IMR-90 (cell line): Measurements from ENCODE around the gene ZNF534. TPM values are rescaled to one million over a fixed set of nuclear protein-coding genes. Genes with fewer than 3 reads are reported as not detected.
"Not testable (repeated sequence)": the region's sequence is repeated elsewhere in the genome, so short reads cannot be mapped to it uniquely, and the experiment has no call there.

Experiments
- ATAC-seq: fragments of 200-7000 bp; cut with Tn5 transposase; 2 replicates; pipeline ENCODE4 v1.9.1; 2020; ENCODE audit warnings: low read depth, mild to moderate bottlenecking, moderate library complexity
- BruUV-seq: library from RNA; stranded (reverse); fragments of 400-500 nt; replicated peaks from 2 replicates; lab custom pipeline; 2021; lab: Mats Ljungman, UMichigan
- CTCF ChIA-PET: fragments of 300-600 bp; formaldehyde crosslinking; extraction: SDS; loops from one replicate; lab custom pipeline; 2021; ENCODE audit warnings: antibody characterized with exemption; lab: Yijun Ruan, JAX
- POLR2A ChIA-PET: fragments of 300-600 bp; sonication (Branson Sonifier 250); formaldehyde crosslinking; loops from one replicate; lab custom pipeline; 2022; ENCODE audit warnings: antibody characterized with exemption; ENCODE audit not compliant: unreplicated experiment; lab: Charles Lee
- DNase-seq: peaks from one replicate; pipeline ENCODE4 v3.0.0; 2013
- H2AFZ ChIP-seq: replicated peaks from 2 replicates; pipeline ENCODE3; 2013; ENCODE audit warnings: low read length, mild to moderate bottlenecking; ENCODE audit not compliant: poor library complexity
- H2AK5ac ChIP-seq: 2 replicates; pipeline ENCODE4 v1.6.1; 2013; ENCODE audit warnings: low read depth, low read length, inconsistent platforms
- H2AK9ac ChIP-seq: replicated peaks from 2 replicates; pipeline ENCODE3; 2013; ENCODE audit warnings: mild to moderate bottlenecking, low read depth, low read length, moderate library complexity; ENCODE audit not compliant: poor library complexity
- H2BK120ac ChIP-seq: 2 replicates; pipeline ENCODE4 v1.6.1; 2013; ENCODE audit warnings: low read depth, low read length, inconsistent platforms
- H2BK15ac ChIP-seq: 3 replicates; pipeline ENCODE4 v1.6.1; 2013; ENCODE audit warnings: low read depth, low read length, inconsistent platforms
- H2BK20ac ChIP-seq: 2 replicates; pipeline ENCODE4 v1.6.1; 2013; ENCODE audit warnings: low read depth, mild to moderate bottlenecking, inconsistent platforms, low read length, moderate library complexity
- H2BK5ac ChIP-seq: 2 replicates; pipeline ENCODE4 v1.6.1; 2013; ENCODE audit warnings: mild to moderate bottlenecking, low read depth, low read length, inconsistent platforms; ENCODE audit not compliant: poor library complexity, severe bottlenecking
- H3K14ac ChIP-seq: replicated peaks from 2 replicates; pipeline ENCODE4 v1.6.1; 2013; ENCODE audit warnings: low read depth, low read length, inconsistent platforms
- H3K18ac ChIP-seq: 2 replicates; pipeline ENCODE4 v1.6.1; 2013; ENCODE audit warnings: low read depth, low read length, control low read depth
- H3K23ac ChIP-seq: 2 replicates; pipeline ENCODE4 v1.6.1; 2013; ENCODE audit warnings: low read depth, low read length, inconsistent platforms
- H3K27ac ChIP-seq: 2 replicates; pipeline ENCODE4 v1.5.1; 2013; ENCODE audit warnings: mild to moderate bottlenecking, control low read depth, low read length; ENCODE audit not compliant: insufficient read depth
- H3K27me3 ChIP-seq: 2 replicates; pipeline ENCODE4 v1.6.1; 2013; ENCODE audit warnings: low read length; ENCODE audit not compliant: control insufficient read depth, insufficient read depth
- H3K36me3 ChIP-seq: 2 replicates; pipeline ENCODE4 v1.6.1; 2013; ENCODE audit warnings: low read length, mixed read lengths; ENCODE audit not compliant: control insufficient read depth, insufficient read depth
- H3K4ac ChIP-seq: 2 replicates; pipeline ENCODE4 v1.6.1; 2013; ENCODE audit warnings: low read depth, low read length, inconsistent platforms
- H3K4me1 ChIP-seq: 2 replicates; pipeline ENCODE4 v1.6.1; 2013; ENCODE audit warnings: low read length, mixed read lengths; ENCODE audit not compliant: control insufficient read depth, insufficient read depth
- H3K4me2 ChIP-seq: 2 replicates; pipeline ENCODE4 v1.6.1; 2013; ENCODE audit warnings: low read depth, mild to moderate bottlenecking, control low read depth, low read length, moderate library complexity
- H3K4me3 ChIP-seq: 2 replicates; pipeline ENCODE4 v1.5.1; 2013; ENCODE audit warnings: low read depth, mild to moderate bottlenecking, control low read depth, low read length, moderate library complexity; ENCODE audit not compliant: insufficient read depth
- H3K56ac ChIP-seq: 2 replicates; pipeline ENCODE4 v1.6.1; 2013; ENCODE audit warnings: low read length, inconsistent platforms; ENCODE audit not compliant: insufficient read depth; ENCODE audit errors: extremely low read depth
- H3K79me1 ChIP-seq, 2 experiments: 2 replicates each; pipeline ENCODE4 v1.6.1; 2013; ENCODE audit warnings: low read length in 2 of 2, inconsistent platforms in 1 of 2, low read depth in 1 of 2
- H3K9ac ChIP-seq: 2 replicates; pipeline ENCODE4 v1.6.1; 2013; ENCODE audit warnings: low read depth, low read length, control low read depth
- H3K9me1 ChIP-seq: 2 replicates; pipeline ENCODE4 v1.6.1; 2013; ENCODE audit warnings: low read length, inconsistent platforms; ENCODE audit not compliant: insufficient read depth
- H3K9me3 ChIP-seq: 2 replicates; pipeline ENCODE4 v1.6.1; 2013; ENCODE audit warnings: low read length; ENCODE audit not compliant: control insufficient read depth, insufficient read depth
- H4K20me1 ChIP-seq: 2 replicates; pipeline ENCODE4 v1.6.1; 2013; ENCODE audit warnings: low read length, inconsistent platforms; ENCODE audit not compliant: insufficient read depth
- H4K5ac ChIP-seq: 2 replicates; pipeline ENCODE4 v1.6.1; 2013; ENCODE audit warnings: mild to moderate bottlenecking, low read depth, low read length, control low read depth
- H4K8ac ChIP-seq, 2 experiments: 2 replicates each; pipeline ENCODE4 v1.6.1; 2013; ENCODE audit warnings: low read depth in 2 of 2, low read length in 2 of 2, control low read depth in 1 of 2, inconsistent platforms in 1 of 2
- H4K91ac ChIP-seq: 2 replicates; pipeline ENCODE4 v1.6.1; 2013; ENCODE audit warnings: low read depth, low read length, inconsistent platforms; ENCODE audit not compliant: insufficient read depth
- WGBS, 2 experiments: methylation state at CpG; one replicate each; pipeline versions ENCODE4 v1.1.5 to v1.1.7; 2013; ENCODE audit warnings: missing lambda C conversion rate in 2 of 2; ENCODE audit not compliant: insufficient read length in 1 of 2; ENCODE audit errors: extremely low coverage in 2 of 2; 5-methylcytosine and 5-hydroxymethylcytosine counted together
- dilution Hi-C: fragments of 300-500 bp; cut with HindIII; formaldehyde crosslinking; loops from one replicate; pipeline ENCODE4 v1.14.3; 2018; ENCODE audit warnings: low sequenced_read_pairs; ENCODE audit not compliant: unreplicated experiment
- in situ Hi-C: fragments of 300-500 bp; cut with MboI; formaldehyde crosslinking; loops from 3 replicates; pipeline ENCODE4 v1.14.3; 2019; ENCODE audit warnings: low sequenced_read_pairs, inconsistent platforms, mixed read lengths
- intact Hi-C: fragments of 100-400 bp; cut with micrococcal nuclease; formaldehyde crosslinking; loops from 2 replicates; pipeline ENCODE4 v1.10.0; 2022
- polyA plus RNA-seq, 3 experiments: library from polyadenylated mRNA; depleted of rRNA; stranded (reverse); fragments of >200 nt; gene quantifications; 2 replicates each; pipeline ENCODE4 v1.2.3, GENCODE V29; 2012; ENCODE audit warnings: low replicate concordance in 1 of 3
- total RNA-seq: library from RNA; depleted of rRNA; stranded (reverse); fragments of >200 nt; gene quantifications from 2 replicates; pipeline ENCODE4 v1.2.3, GENCODE V29; 2012

The ZNF534 gene
- total and polyA plus RNA-seq, 2 of the 4 experiments (the other 2 are of a cell fraction): not detected

DNA sequence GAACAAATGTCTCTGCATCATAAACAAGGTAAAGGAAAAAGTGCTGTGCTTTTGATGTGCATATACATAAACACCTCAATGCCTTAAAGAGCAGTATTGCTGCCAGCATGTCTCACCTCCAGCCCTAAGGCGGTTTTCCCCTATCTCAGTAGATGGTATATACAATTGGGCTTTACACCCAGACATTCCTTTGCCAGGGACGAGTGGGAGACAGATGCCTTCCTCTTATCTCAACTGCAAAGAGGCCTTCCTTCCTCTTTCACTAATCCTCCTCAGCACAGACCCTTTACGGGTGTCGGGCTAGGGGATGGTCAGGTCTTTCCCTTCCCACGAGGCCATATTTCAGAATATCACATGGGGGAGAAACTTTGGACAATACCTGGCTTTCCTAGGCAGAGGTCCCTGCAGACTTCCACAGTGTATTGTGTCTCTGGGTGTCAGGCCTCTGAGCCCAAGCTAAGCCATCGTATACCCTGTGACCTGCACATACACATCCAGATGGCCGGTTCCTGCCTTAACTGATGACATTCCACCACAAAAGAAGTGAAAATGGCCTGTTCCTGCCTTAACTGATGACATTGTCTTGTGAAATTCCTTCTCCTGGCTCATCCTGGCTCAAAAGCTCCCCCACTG is 55.3 kb downstream of the ZNF534 start:
- H3K27me3 ChIP-seq, H4K91ac ChIP-seq, H4K20me1 ChIP-seq, dilution Hi-C loops, H2AFZ ChIP-seq, H2BK20ac ChIP-seq, CTCF ChIA-PET, BruUV-seq, H2BK15ac ChIP-seq, H3K23ac ChIP-seq, H3K36me3 ChIP-seq, intact Hi-C loops, ATAC-seq, DNase-seq, H3K79me1 ChIP-seq, H3K27ac ChIP-seq, H3K4me2 ChIP-seq, H2AK5ac ChIP-seq, H2BK120ac ChIP-seq, H2AK9ac ChIP-seq, H4K8ac ChIP-seq, H3K9ac ChIP-seq, in situ Hi-C loops, H3K4me3 ChIP-seq, H3K18ac ChIP-seq, POLR2A ChIA-PET, H3K4ac ChIP-seq, H3K56ac ChIP-seq, H4K5ac ChIP-seq, H3K9me1 ChIP-seq, H3K14ac ChIP-seq, H3K4me1 ChIP-seq, H2BK5ac ChIP-seq: not testable (repeated sequence)
- no CpG with 5 or more reads among the region's 7 CpGs for WGBS, 2 experiments
- H3K9me3 ChIP-seq: peaks cover 58% of the 10 kb centered on the region

- ATAC-seq, POLR2A ChIA-PET, H2BK20ac ChIP-seq, H2BK120ac ChIP-seq, H2AK5ac ChIP-seq, H3K27ac ChIP-seq, H4K20me1 ChIP-seq, BruUV-seq, H3K4ac ChIP-seq, in situ Hi-C loops, H2AK9ac ChIP-seq, H3K27me3 ChIP-seq, H3K4me3 ChIP-seq, H3K56ac ChIP-seq, H4K5ac ChIP-seq, H3K4me1 ChIP-seq, H3K79me1 ChIP-seq, H2AFZ ChIP-seq, DNase-seq, H3K23ac ChIP-seq, H3K9ac ChIP-seq, H2BK15ac ChIP-seq, H3K9me1 ChIP-seq, H4K8ac ChIP-seq, H3K18ac ChIP-seq, H3K4me2 ChIP-seq, H3K14ac ChIP-seq, H2BK5ac ChIP-seq, intact Hi-C loops, dilution Hi-C loops, H3K36me3 ChIP-seq, CTCF ChIA-PET, H4K91ac ChIP-seq: not testable (repeated sequence)
- H3K9me3 ChIP-seq: peaks cover 56% of the 10 kb centered on the region
- WGBS, 2 experiments: no CpG with 5 or more reads among the region's 7 CpGs
Observed at GRCh38 chr19:52485064-52485463, 56.1 kb downstream of the ZNF534 start.
